Measurements from ENCODE around the gene TIGIT.
A peak's percentile ranks its signal among the peaks of the same experiment; 100 is the strongest.

DNA sequence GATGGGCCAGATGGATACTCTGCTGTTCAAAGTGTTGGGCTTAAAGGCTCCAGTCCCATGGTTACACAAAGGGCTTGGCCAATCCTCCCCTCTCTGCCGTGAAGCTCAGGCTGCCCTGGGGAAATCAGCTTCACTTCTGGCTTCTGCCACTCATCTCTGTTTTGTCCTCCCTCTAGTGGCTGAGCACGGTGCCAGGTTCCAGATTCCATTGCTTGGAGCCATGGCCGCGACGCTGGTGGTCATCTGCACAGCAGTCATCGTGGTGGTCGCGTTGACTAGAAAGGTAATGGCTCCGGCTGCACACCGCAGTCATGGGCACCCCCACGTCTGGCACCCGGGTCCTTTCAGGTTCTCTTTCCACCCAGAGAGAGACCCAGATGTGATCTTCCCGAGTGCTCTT is 5.6 kb downstream of the TIGIT start:
- TF ChIP-seq CTCF (IDR thresholded peaks at IDR 0.05), result peak in 3 of 6 experiments; percentile 32 to 48 (median 47)
- TF ChIP-seq POLR2A (IDR thresholded peaks at IDR 0.05), result no peak
